Ishikawa (cell line): Measurements from ENCODE around the gene SEC14L2.

ENCODE experiments used
- CEBPB ChIP-seq: IDR thresholded peaks from 2 replicates; pipeline ENCODE4 v1.6.1; 2012
- CREB1 ChIP-seq: IDR thresholded peaks from 2 replicates; pipeline ENCODE4 v1.6.1; 2012; ENCODE audit warnings: low read depth
- EGR1 ChIP-seq: IDR thresholded peaks from 2 replicates; pipeline ENCODE4 v1.6.1; 2012
- EP300 ChIP-seq: IDR thresholded peaks from 2 replicates; pipeline ENCODE4 v1.6.1; 2012; ENCODE audit warnings: borderline replicate concordance
- FOXM1 ChIP-seq: IDR thresholded peaks from 2 replicates; pipeline ENCODE4 v1.6.1; 2012; ENCODE audit warnings: low read depth, borderline replicate concordance
- MAX ChIP-seq: IDR thresholded peaks from 2 replicates; pipeline ENCODE4 v1.6.1; 2012
- NFIC ChIP-seq: IDR thresholded peaks from 2 replicates; pipeline ENCODE4 v1.6.1; 2012
- RAD21 ChIP-seq: IDR thresholded peaks from 2 replicates; pipeline ENCODE4 v1.6.1; 2012; ENCODE audit warnings: low read depth
- REST ChIP-seq: IDR thresholded peaks from 2 replicates; pipeline ENCODE4 v1.6.1; 2012; ENCODE audit warnings: low read depth, mild to moderate bottlenecking
- TAF1 ChIP-seq: IDR thresholded peaks from 2 replicates; pipeline ENCODE4 v1.6.1; 2012; ENCODE audit warnings: low read depth, mild to moderate bottlenecking
- TCF12 ChIP-seq: IDR thresholded peaks from 2 replicates; pipeline ENCODE4 v1.6.1; 2012; ENCODE audit warnings: low read depth
- TEAD4 ChIP-seq: IDR thresholded peaks from 2 replicates; pipeline ENCODE4 v1.6.1; 2012
- USF1 ChIP-seq: IDR thresholded peaks from 2 replicates; pipeline ENCODE4 v1.6.1; 2012
- YY1 ChIP-seq: IDR thresholded peaks from 2 replicates; pipeline ENCODE4 v1.6.1; 2012; ENCODE audit warnings: low read depth
- ZBTB7A ChIP-seq: IDR thresholded peaks from 2 replicates; pipeline ENCODE4 v1.6.1; 2012; ENCODE audit warnings: low read depth

SEC14L2 gene

GRCh38 chr22:30434843-30435242 is 38.0 kb downstream of the SEC14L2 start:
- TF ChIP-seq USF1 = no peak
- no peak for TF ChIP-seq TEAD4
- TF ChIP-seq FOXM1 = no peak
- no peak for TF ChIP-seq ZBTB7A
- no peak for TF ChIP-seq NFIC
- no peak for TF ChIP-seq RAD21
- no peak for TF ChIP-seq YY1
- no peak for TF ChIP-seq EP300
- no peak for TF ChIP-seq EGR1
- TF ChIP-seq REST = no peak
- TF ChIP-seq CEBPB = no peak
- TF ChIP-seq TCF12 = no peak
- TF ChIP-seq MAX = no peak
- no peak for TF ChIP-seq TAF1
- TF ChIP-seq CREB1 = no peak

- TF ChIP-seq YY1 = no peak
- TF ChIP-seq EP300 = no peak
- TF ChIP-seq NFIC = no peak
- no peak for TF ChIP-seq REST
- no peak for TF ChIP-seq TCF12
- no peak for TF ChIP-seq ZBTB7A
- no peak for TF ChIP-seq FOXM1
- no peak for TF ChIP-seq USF1
- no peak for TF ChIP-seq TEAD4
- no peak for TF ChIP-seq RAD21
- TF ChIP-seq CEBPB = no peak
Observed at GRCh38 chr22:30435674-30436126, 38.9 kb downstream of the SEC14L2 start.

GRCh38 chr22:30436196-30436595 is 39.4 kb downstream of the SEC14L2 start:
- no peak for TF ChIP-seq TCF12
- TF ChIP-seq FOXM1 = no peak
- no peak for TF ChIP-seq ZBTB7A
- no peak for TF ChIP-seq EP300
- TF ChIP-seq CREB1 = no peak
- TF ChIP-seq YY1 = no peak
- TF ChIP-seq NFIC = no peak
- no peak for TF ChIP-seq USF1
- no peak for TF ChIP-seq CEBPB
- TF ChIP-seq TEAD4 = no peak
- TF ChIP-seq RAD21 = no peak
- TF ChIP-seq REST = no peak
- no peak for TF ChIP-seq MAX
- TF ChIP-seq EGR1 = no peak
- TF ChIP-seq TAF1 = no peak

- no peak for TF ChIP-seq ZBTB7A
Observed at GRCh38 chr22:30438559-30438958, 41.7 kb downstream of the SEC14L2 start.
